ENCODE data around the gene RAMP3. TPM values are rescaled to one million over a fixed set of nuclear protein-coding genes. Genes with fewer than 3 reads are reported as not detected.

Gene RAMP3
- total RNA-seq, 1 donor from 2014 or later = 586 TPM

DNA sequence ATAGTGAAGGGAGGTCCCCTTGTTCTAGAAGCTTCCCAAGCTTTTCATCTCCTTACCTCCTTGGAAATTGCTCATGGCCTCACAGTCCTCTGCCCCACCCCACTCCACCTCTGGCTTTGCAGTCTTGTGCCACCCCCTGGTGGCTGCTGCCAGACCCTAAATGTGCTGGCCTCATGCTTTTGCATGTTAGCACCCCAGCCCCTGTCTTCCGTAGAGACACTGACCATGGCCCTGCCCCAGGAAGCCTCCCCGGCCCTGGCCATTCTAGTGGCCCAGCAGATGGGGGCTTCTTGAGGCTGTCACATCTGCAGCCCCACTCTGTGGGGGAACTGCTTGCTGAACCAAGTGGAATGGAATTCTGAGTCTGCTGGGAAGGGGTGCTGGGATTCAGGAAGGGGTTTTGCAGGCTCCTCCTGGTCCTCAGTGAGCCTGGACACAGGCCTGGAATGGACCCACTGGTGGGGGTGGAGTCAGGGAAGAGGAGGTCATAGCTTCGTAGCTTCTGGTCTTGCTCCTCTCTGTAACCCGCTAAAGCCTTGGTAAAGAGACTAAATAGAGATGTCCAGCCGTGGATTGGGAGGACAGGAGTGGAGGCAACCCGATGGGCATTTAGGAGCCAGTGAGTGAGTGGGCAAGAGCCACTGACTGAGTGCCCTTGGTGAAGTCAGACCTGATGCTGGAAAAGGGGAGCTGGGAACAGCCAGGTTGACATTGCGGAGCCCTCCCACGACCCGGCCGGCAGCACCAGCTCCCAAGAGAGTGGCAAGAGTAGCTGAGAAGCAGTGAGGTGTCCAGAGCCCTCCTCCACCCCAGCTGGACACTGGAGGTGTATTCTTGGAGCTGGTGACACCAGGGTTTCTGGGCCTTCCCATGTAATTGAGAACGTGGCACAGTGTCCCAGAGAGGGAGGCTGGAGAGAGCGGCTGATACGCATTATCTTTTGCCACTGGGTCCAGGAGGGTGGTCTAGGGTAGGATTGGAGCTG lies 20.9 kb downstream of the RAMP3 start:
- H3K27me3 ChIP-seq = no peaks in the 10 kb centered on the region
- H3K27ac ChIP-seq = no peak overlapping the region
- no peaks in the 10 kb centered on the region for H3K36me3 ChIP-seq
- peak in 1 of 2 donors; percentile 39 for DNase-seq (ENCODE audit: low spot score in 2 of 2)
- H3K4me3 ChIP-seq = no peak overlapping the region
- no peaks in the 10 kb centered on the region for H3K9me3 ChIP-seq
- TF ChIP-seq, protein P1, sequence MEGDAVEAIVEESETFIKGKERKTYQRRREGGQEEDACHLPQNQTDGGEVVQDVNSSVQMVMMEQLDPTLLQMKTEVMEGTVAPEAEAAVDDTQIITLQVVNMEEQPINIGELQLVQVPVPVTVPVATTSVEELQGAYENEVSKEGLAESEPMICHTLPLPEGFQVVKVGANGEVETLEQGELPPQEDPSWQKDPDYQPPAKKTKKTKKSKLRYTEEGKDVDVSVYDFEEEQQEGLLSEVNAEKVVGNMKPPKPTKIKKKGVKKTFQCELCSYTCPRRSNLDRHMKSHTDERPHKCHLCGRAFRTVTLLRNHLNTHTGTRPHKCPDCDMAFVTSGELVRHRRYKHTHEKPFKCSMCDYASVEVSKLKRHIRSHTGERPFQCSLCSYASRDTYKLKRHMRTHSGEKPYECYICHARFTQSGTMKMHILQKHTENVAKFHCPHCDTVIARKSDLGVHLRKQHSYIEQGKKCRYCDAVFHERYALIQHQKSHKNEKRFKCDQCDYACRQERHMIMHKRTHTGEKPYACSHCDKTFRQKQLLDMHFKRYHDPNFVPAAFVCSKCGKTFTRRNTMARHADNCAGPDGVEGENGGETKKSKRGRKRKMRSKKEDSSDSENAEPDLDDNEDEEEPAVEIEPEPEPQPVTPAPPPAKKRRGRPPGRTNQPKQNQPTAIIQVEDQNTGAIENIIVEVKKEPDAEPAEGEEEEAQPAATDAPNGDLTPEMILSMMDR (IDR thresholded peaks at IDR 0.05) = no peak
- intact Hi-C loops (cut with DNase I) = no loop called here
- no peaks in the 10 kb centered on the region for H3K4me1 ChIP-seq

DNA sequence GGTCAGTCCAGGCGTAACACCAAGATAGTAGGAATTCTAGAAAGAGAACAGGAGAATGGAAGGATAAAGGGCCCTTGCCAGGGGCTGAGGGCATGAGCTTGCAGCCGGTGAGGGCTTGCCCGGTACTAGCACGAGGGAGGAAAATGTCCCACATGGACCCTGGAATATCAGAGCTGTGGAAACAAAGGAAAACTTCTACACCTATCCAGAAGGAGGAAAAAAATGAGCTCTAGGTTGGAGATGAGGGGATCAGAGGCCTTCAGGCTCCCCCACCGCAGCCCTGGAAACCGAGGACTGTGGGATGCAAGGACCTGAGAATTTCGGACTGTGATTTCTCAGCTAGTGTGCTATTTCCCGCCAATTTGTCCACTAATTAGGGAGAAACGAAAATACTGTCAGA lies 22.1 kb downstream of the RAMP3 start:
- no peaks in the 10 kb centered on the region for H3K27me3 ChIP-seq
- no peaks in the 10 kb centered on the region for H3K9me3 ChIP-seq
- H3K4me3 ChIP-seq = no peak overlapping the region
- no peak overlapping the region for H3K27ac ChIP-seq
- H3K36me3 ChIP-seq = no peaks in the 10 kb centered on the region
- DNase-seq (ENCODE audit: low spot score in 2 of 2) = peak in 1 of 2 donors; percentile 15
- TF ChIP-seq, protein P1 (IDR thresholded peaks at IDR 0.05) = no peak
- H3K4me1 ChIP-seq = no peaks in the 10 kb centered on the region
- intact Hi-C loops (cut with DNase I) = no loop called here

DNA sequence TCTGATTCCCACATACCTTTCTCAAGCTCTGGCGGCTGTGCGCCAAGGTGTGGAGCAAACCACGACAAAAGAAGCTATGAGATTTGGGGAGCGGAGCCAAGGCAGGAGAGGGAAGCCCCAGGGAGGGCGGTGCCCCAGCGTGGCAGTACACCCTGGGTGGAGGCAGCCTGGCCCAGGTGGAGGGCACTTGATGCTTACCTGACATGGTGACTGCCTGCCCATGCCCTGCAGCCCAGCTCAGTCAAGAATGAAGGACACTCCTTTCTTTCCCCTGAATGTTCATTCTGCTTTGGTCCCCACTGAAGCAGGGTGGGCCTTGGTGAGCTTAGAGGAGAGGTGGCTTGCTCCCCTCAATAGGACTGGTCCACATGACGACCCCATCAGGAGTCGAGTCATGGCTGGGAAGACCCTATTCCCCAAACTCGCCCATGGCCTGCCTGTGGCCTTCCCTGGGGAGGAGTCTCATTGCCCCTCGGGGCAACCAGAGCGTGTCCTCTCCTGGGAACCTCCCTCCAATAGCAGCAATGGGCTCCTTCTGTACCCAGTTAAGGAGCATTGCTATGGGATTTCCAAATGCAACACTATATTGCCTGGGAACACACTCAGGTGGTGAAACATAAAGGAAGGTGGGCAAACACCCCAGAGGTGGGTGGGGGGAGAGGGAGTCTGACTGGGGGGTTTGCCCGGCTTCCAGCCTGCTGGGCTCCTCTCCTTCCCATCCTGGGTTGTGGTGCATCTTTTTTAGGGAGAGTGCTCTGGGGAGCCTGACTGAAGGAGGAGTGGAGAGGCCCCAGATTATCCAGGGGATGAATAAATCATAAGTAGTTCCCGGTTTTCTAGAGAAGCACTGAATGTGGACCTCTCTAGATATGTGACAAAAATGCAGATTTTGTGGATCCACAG lies 22.7 kb downstream of the RAMP3 start:
- no peaks in the 10 kb centered on the region for H3K27me3 ChIP-seq
- H3K4me1 ChIP-seq = no peaks in the 10 kb centered on the region
- TF ChIP-seq, protein P1 (IDR thresholded peaks at IDR 0.05) = no peak
- H3K9me3 ChIP-seq = no peaks in the 10 kb centered on the region
- H3K27ac ChIP-seq = no peak overlapping the region
- intact Hi-C loops (cut with DNase I) = no loop called here
- H3K4me3 ChIP-seq = no peak overlapping the region
- no peaks in the 10 kb centered on the region for H3K36me3 ChIP-seq
- DNase-seq (ENCODE audit: low spot score in 2 of 2) = peak in 1 of 2 donors; percentile 33

DNA sequence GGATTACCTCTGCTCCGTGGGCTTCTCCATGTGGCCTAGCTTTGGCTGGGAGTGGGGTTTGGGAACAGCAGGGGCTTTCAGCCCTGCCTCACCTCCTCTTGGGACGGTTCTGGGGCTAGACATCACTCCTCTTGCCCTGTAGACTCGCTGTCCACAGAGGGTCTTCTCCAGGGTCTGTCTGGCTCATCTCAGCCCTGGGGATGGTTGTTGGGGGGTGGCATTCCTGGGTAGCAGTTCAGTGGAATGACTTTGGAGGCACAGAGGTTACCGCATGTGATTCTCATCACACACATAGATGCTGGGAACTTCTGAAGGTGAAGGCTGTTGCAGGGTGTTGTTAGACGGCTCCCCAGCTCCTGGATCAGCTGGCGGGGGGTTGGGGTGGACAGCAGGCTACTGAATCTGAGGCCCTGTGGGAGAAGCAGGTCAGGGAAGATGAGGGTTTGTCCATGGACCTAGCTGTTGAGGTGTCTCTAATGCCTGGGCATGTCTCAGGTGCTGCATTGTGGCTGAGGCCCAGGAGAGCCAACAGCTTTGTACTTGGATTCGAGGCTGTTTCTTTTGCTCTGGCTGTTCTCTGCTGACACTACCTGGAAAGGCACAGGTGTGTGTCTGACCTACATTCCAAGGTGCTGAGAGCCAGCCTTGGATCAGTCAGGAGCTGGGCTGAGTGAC lies 23.8 kb downstream of the RAMP3 start:
- intact Hi-C loops (cut with DNase I) = no loop called here
- Histone ChIP-seq H3K36me3 (no peaks in the 10 kb centered on the region), H3K27ac (no peak overlapping the region), H3K27me3 (no peaks in the 10 kb centered on the region), H3K4me1 (no peaks in the 10 kb centered on the region), H3K9me3 (no peaks in the 10 kb centered on the region), H3K4me3 (no peak overlapping the region)
- DNase-seq (ENCODE audit: low spot score in 2 of 2) = peak in 1 of 2 donors; percentile 52
- TF ChIP-seq, protein P1 (IDR thresholded peaks at IDR 0.05) = no peak

All from ascending aorta (tissue), 2 donors.